Activated CD8-positive, alpha-beta memory T cell treated with anti-CD3 and anti-CD28 coated beads, Interleukin-2, amount 10 ng/mL, durations not matched to agents 7 days and 5 days (primary cell): ENCODE measurements around the gene TUBA4A. TPM values are rescaled to one million over a fixed set of nuclear protein-coding genes. Genes with fewer than 3 reads are reported as not detected.

Experiments
- ATAC-seq: fragments of 150-1000 bp; cut with Tn5 transposase; one replicate; pipeline ENCODE4 v1.10.0; 2021; ENCODE audit warnings: moderate library complexity
- CTCF ChIA-PET: fragments of 350-600 bp; sonication (Branson Sonifier 250); formaldehyde crosslinking; loops from one replicate; lab custom pipeline; 2021; ENCODE audit warnings: antibody characterized with exemption; lab: Charles Lee
- DNase-seq: peaks from one replicate; pipeline ENCODE4 v3.0.0-alpha.2; 2020
- H3K27ac Mint-ChIP-seq: one replicate; pipeline ENCODE4 v1.8.0; 2021; ENCODE audit warnings: mild to moderate bottlenecking, mixed read lengths
- H3K27me3 Mint-ChIP-seq: one replicate; pipeline ENCODE4 v1.8.0; 2021; ENCODE audit warnings: mixed read lengths
- H3K36me3 Mint-ChIP-seq: one replicate; pipeline ENCODE4 v1.8.0; 2021; ENCODE audit warnings: mild to moderate bottlenecking, mixed read lengths
- H3K4me1 Mint-ChIP-seq: one replicate; pipeline ENCODE4 v1.8.0; 2021; ENCODE audit warnings: mixed read lengths
- H3K4me3 Mint-ChIP-seq: one replicate; pipeline ENCODE4 v1.8.0; 2021; ENCODE audit warnings: mild to moderate bottlenecking, moderate library complexity, mixed read lengths
- H3K9me3 Mint-ChIP-seq: one replicate; pipeline ENCODE4 v1.8.0; 2022; ENCODE audit warnings: low read depth, mixed read lengths
- total RNA-seq, 2 experiments: library from RNA; stranded (reverse); gene quantifications; one replicate each; pipeline ENCODE4 v1.2.3, GENCODE V29; 2021

TUBA4A gene
- total RNA-seq, 2 experiments from 2014 or later, result 244 to 337 TPM

GRCh38 chr2:219252570-219252899, 1.2 kb downstream of the TUBA4A start:
- Mint-ChIP-seq H3K4me3 (peak overlapping the region; percentile 99), H3K9me3 (no peaks in the 10 kb centered on the region), H3K27me3 (no peaks in the 10 kb centered on the region), H3K27ac (peak overlapping the region; percentile 97), H3K4me1 (peaks cover 57% of the 10 kb centered on the region), H3K36me3 (peaks cover 51% of the 10 kb centered on the region)
- ATAC-seq (peak; percentile 0), DNase-seq (no peak)
- CTCF ChIA-PET, result interaction anchor here (0.8 to 6.4 kb wide), 8 partner anchors 10 to 93 kb away, joined by 3 to 73 read pairs (median 8); partner anchors contain the start of genes ABCB6, ANKZF1, ATG9A and DNAJB2

GRCh38 chr2:219252084-219252483, 1.6 kb downstream of the TUBA4A start:
- Mint-ChIP-seq H3K4me1 (peaks cover 61% of the 10 kb centered on the region), H3K9me3 (no peaks in the 10 kb centered on the region), H3K36me3 (peaks cover 53% of the 10 kb centered on the region), H3K4me3 (peak overlapping the region; percentile 99), H3K27ac (peak overlapping the region; percentile 97), H3K27me3 (no peaks in the 10 kb centered on the region)
- ATAC-seq (no peak), DNase-seq (peak; percentile 57)
- CTCF ChIA-PET, result interaction anchor here (0.8 to 6.4 kb wide), 8 partner anchors 10 to 92 kb away, joined by 3 to 73 read pairs (median 8); partner anchors contain the start of genes ABCB6, ANKZF1, ATG9A and DNAJB2

DNA sequence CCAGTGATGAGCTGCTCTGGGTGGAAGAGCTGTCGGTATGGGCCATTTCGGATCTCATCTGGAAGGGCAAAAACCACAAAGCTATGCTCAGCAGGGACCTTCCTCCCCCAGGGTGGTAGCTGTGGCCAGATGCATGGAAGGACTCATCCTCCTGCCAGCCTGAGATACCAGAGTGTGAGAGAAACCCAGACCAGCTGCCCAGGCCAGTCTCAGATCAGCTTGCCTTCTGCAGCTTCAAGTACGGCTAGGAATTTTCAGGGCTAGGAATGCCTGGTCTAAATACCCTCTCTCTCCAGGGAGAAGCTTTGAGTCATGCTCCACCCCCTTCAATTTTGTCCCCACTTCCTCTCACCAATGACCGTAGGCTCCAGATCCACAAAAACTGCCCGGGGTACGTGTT, 2.1 kb downstream of the TUBA4A start:
- Mint-ChIP-seq H3K36me3 (peaks cover 56% of the 10 kb centered on the region), H3K4me3 (peak overlapping the region; percentile 99), H3K9me3 (no peaks in the 10 kb centered on the region), H3K27ac (peak overlapping the region; percentile 97), H3K27me3 (no peaks in the 10 kb centered on the region), H3K4me1 (peaks cover 66% of the 10 kb centered on the region)
- no peak for ATAC-seq
- CTCF ChIA-PET, result interaction anchor here (0.8 to 6.4 kb wide), 7 partner anchors 22 to 92 kb away, joined by 3 to 73 read pairs (median 9); partner anchors contain the start of genes ABCB6, ANKZF1, ATG9A and DNAJB2
- no peak for DNase-seq

GRCh38 chr2:219250049-219250781, 3.5 kb downstream of the TUBA4A start:
- Mint-ChIP-seq H3K4me3 (peak overlapping the region; percentile 99), H3K9me3 (no peaks in the 10 kb centered on the region), H3K27me3 (no peaks in the 10 kb centered on the region), H3K4me1 (peaks cover 73% of the 10 kb centered on the region), H3K27ac (peak overlapping the region; percentile 100), H3K36me3 (peaks cover 60% of the 10 kb centered on the region)
- CTCF ChIA-PET, result interaction anchor here (0.7 to 3.5 kb wide), 13 partner anchors 10 to 270 kb away, joined by 3 to 31 read pairs (median 5); partner anchors contain the start of genes ANKZF1, ATG9A, CNPPD1 and DNAJB2
- DNase-seq (peak; percentile 44), ATAC-seq (no peak)

- H3K4me1 Mint-ChIP-seq, result peaks cover 73% of the 10 kb centered on the region
- H3K36me3 Mint-ChIP-seq, result peaks cover 60% of the 10 kb centered on the region
- DNase-seq (peak; percentile 72), ATAC-seq (no peak)
- no peaks in the 10 kb centered on the region for H3K27me3 Mint-ChIP-seq
- H3K9me3 Mint-ChIP-seq, result no peaks in the 10 kb centered on the region
- H3K27ac Mint-ChIP-seq, result peak overlapping the region; percentile 100
- H3K4me3 Mint-ChIP-seq, result peak overlapping the region; percentile 99
- CTCF ChIA-PET, result interaction anchor here (0.7 to 3.5 kb wide), 15 partner anchors 10 to 269 kb away, joined by 3 to 31 read pairs (median 5); partner anchors contain the start of genes ANKZF1, ATG9A, CNPPD1 and DNAJB2
Observed at GRCh38 chr2:219249203-219249980, 4.3 kb downstream of the TUBA4A start.

- ATAC-seq (no peak), DNase-seq (no peak)
- H3K4me3 Mint-ChIP-seq, result peak overlapping the region; percentile 99
- CTCF ChIA-PET, result interaction anchor here (1.1 to 3.5 kb wide), 9 partner anchors 19 to 89 kb away, joined by 4 to 31 read pairs (median 7); partner anchors contain the start of genes ANKZF1, ATG9A, CNPPD1 and DNAJB2
- H3K36me3 Mint-ChIP-seq, result peaks cover 60% of the 10 kb centered on the region
- H3K27me3 Mint-ChIP-seq, result no peaks in the 10 kb centered on the region
- H3K27ac Mint-ChIP-seq, result peak overlapping the region; percentile 100
- H3K4me1 Mint-ChIP-seq, result peaks cover 77% of the 10 kb centered on the region
- no peaks in the 10 kb centered on the region for H3K9me3 Mint-ChIP-seq
Observed at GRCh38 chr2:219248845-219249202, 4.9 kb downstream of the TUBA4A start.

- ATAC-seq (peak; percentile 38), DNase-seq (peak; percentile 84)
- no peaks in the 10 kb centered on the region for H3K9me3 Mint-ChIP-seq
- no peaks in the 10 kb centered on the region for H3K27me3 Mint-ChIP-seq
- peak overlapping the region; percentile 99 for H3K4me3 Mint-ChIP-seq
- CTCF ChIA-PET, result interaction anchor here (0.7 to 3.5 kb wide), 12 partner anchors 9 to 88 kb away, joined by 3 to 31 read pairs (median 5); partner anchors contain the start of genes ANKZF1, ATG9A, CNPPD1 and DNAJB2
- H3K27ac Mint-ChIP-seq, result peak overlapping the region; percentile 100
- H3K4me1 Mint-ChIP-seq, result peaks cover 81% of the 10 kb centered on the region
- H3K36me3 Mint-ChIP-seq, result peaks cover 60% of the 10 kb centered on the region
Observed at GRCh38 chr2:219247678-219248642, 5.8 kb downstream of the TUBA4A start.

DNA sequence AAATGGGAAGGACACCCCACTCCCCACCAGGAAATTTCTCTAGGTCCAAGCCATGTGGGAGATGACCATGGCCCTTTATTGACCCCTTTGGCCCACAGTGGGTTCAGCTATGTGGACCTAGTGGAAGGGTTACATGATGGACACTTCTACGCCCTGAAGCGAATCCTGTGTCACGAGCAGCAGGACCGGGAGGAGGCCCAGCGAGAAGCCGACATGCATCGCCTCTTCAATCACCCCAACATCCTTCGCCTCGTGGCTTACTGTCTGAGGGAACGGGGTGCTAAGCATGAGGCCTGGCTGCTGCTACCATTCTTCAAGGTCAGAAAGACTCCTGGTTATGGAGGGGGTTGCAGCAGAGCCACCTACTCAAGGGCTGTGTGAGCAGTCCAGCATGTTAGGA, 7.2 kb downstream of the TUBA4A start:
- Mint-ChIP-seq H3K4me1 (peaks cover 74% of the 10 kb centered on the region), H3K36me3 (peaks cover 50% of the 10 kb centered on the region), H3K27ac (peak overlapping the region; percentile 100), H3K4me3 (peak overlapping the region; percentile 99), H3K27me3 (no peaks in the 10 kb centered on the region), H3K9me3 (no peaks in the 10 kb centered on the region)
- peak; percentile 43 for DNase-seq
- ATAC-seq, result no peak
- CTCF ChIA-PET, result interaction anchor here (2.7 kb wide), 2 partner anchors 8 to 48 kb away, joined by 19 to 25 read pairs; partner anchors contain the start of gene TUBA4A

DNA sequence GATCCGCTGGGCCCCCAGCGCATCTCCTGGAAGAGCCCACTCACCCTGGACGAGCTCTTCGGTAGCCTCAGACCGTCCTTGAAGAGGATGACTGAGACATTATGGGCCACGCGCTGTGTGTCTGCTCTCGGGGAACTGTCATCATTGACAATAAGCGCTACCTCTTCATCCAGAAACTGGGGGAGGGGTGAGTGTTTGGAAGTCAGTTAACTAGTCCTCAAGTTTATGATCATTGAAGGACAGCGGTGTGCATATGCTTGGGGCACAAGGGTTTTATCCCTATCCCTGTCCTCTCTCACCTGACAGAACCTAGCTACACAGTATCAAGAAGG, 7.9 kb downstream of the TUBA4A start:
- no peak for ATAC-seq

DNA sequence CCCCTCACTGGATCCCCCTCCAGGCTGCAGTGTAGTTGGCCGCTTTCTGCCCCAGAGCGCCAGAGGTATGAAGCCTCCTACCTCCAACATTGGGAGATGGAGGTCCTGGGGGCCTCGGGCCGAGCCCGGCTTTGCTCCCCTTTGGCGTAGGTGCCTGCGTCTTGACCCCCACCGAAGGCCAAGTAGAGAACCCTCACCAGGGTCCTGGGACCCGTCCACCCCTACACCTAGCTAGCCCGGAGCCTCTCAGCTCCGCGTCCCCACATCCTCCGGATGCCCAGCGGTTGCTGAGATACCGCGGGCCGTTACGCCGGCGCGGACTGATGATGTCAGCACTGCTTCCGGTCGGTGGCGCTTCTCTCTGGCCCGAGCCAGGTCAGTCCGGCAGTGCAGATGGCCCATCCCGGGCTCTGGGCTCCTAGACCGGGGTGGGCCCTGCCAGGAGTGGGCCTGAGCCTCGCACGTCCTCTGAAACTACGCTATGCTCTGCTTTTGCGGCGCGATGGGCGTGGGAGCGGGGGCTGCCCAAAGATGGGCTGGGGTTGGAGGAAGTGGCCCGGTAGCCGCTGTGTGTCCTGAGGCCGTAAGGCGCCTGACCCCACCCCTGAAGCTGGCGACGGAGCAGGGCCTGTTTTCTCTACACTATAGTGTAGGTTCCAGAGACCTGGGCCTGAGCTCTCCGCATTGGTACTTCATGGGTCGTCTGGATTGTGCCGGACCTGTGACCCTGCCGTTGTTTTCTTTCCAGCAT, 8.4 kb downstream of the TUBA4A start, which contains the start of the genes GLB1L and STK16:
GLB1L (minus strand) TSS at position 297 of the 751 bp plus-strand sequence. CDS start 1,871 bp downstream, outside the sequence.
STK16 (plus strand) TSS at position 332 of the 751 bp plus-strand sequence. CDS start 521 bp downstream, outside the sequence.
- Mint-ChIP-seq H3K4me3 (peak within 1 kb of the TSS; percentile 99), H3K27ac (peak within 1 kb of the TSS; percentile 100), H3K36me3 (peaks cover 38% of the 10 kb centered on the region), H3K27me3 (no peaks in the 10 kb centered on the region), H3K9me3 (no peaks in the 10 kb centered on the region), H3K4me1 (peaks cover 61% of the 10 kb centered on the region)
- DNase-seq (peak; percentile 94), ATAC-seq (peak; percentile 75)
- CTCF ChIA-PET, result interaction anchor here (0.7 to 2.7 kb wide), 16 partner anchors 9 to 348 kb away, joined by 3 to 25 read pairs (median 6); partner anchors contain the start of genes ANKZF1, ATG9A, DNAJB2 and DNPEP

More for the DNA sequence above, 7.9 kb downstream of the TUBA4A start:
- peaks cover 43% of the 10 kb centered on the region for H3K36me3 Mint-ChIP-seq
- no peaks in the 10 kb centered on the region for H3K9me3 Mint-ChIP-seq
- peak overlapping the region; percentile 100 for H3K27ac Mint-ChIP-seq
- DNase-seq, result peak; percentile 48
- CTCF ChIA-PET, result interaction anchor here (1.2 to 2.7 kb wide), 9 partner anchors 9 to 142 kb away, joined by 3 to 25 read pairs (median 9); partner anchors contain the start of genes ANKZF1, ATG9A, DNAJB2 and DNPEP
- H3K4me1 Mint-ChIP-seq, result peaks cover 67% of the 10 kb centered on the region
- H3K4me3 Mint-ChIP-seq, result peak overlapping the region; percentile 99
- H3K27me3 Mint-ChIP-seq, result no peaks in the 10 kb centered on the region

DNA sequence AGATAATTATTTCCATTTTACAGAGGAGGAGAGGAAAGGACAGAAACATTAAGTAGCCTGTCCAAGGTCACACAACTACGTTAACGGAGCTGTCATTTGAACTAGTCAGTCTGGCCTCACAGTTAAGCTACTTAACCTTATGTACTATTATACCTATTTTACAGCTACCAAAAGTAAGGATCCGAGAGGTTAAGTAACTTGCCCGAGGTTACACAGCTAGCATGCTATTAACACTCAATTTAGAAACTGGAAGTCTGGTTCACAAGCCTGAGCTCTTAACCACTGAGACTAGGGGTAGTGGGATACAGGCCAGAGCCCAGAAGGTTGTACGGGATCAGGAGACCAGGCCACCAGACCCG, 8.9 kb downstream of the TUBA4A start:
- peaks cover 32% of the 10 kb centered on the region for H3K36me3 Mint-ChIP-seq
- CTCF ChIA-PET, result interaction anchor here (0.7 to 2.7 kb wide), 15 partner anchors 10 to 347 kb away, joined by 3 to 25 read pairs (median 6); partner anchors contain the start of genes ANKZF1, ATG9A, DNAJB2 and NHEJ1

More for the DNA sequence above, 8.9 kb downstream of the TUBA4A start:
- Mint-ChIP-seq H3K4me3 (peak overlapping the region; percentile 99), H3K4me1 (peaks cover 56% of the 10 kb centered on the region), H3K27me3 (no peaks in the 10 kb centered on the region), H3K9me3 (no peaks in the 10 kb centered on the region), H3K27ac (peak overlapping the region; percentile 100)
- DNase-seq, result no peak
- ATAC-seq, result no peak
